Heart left ventricle (tissue), 16 donors: ENCODE measurements around the gene COL23A1. TPM values are rescaled to one million over a fixed set of nuclear protein-coding genes. Genes with fewer than 3 reads are reported as not detected.
A peak's percentile ranks its signal among the peaks of the same experiment; 100 is the strongest.

Experiments
- ATAC-seq, 4 donors: fragments of 200-7000 bp; cut with Tn5 transposase; one replicate each; pipeline ENCODE4 v1.9.1; 2020 to 2022; ENCODE audit warnings: moderate library complexity in 4 of 4, mild to moderate bottlenecking in 3 of 4, moderate number of reproducible peaks in 1 of 4
- DNase-seq, 5 donors: peaks; one replicate each; pipeline ENCODE4 v3.0.0-alpha.2; 2020
- H3K27ac ChIP-seq, 12 donors: fragments of 200-600 bp; sonication (generic) in 4 of 12; one replicate each; pipeline versions ENCODE4 v1.5.0 to v1.8.0; 2016 to 2022; ENCODE audit warnings: mild to moderate bottlenecking in 2 of 12
- H3K27me3 ChIP-seq, 9 donors: fragments of 200-600 bp; sonication (generic) in 2 of 9; one replicate each; pipeline versions ENCODE4 v1.5.1 to v1.8.0; 2016 to 2022; ENCODE audit warnings: mild to moderate bottlenecking in 3 of 9
- H3K36me3 ChIP-seq, 9 donors: fragments of 200-600 bp; sonication (generic) in 2 of 9; one replicate each; pipeline versions ENCODE4 v1.5.0 to v1.8.0; 2018 to 2022; ENCODE audit warnings: mild to moderate bottlenecking in 2 of 9
- H3K4me1 ChIP-seq, 12 donors: fragments of 200-600 bp; sonication (generic) in 4 of 12; one replicate each; pipeline versions ENCODE4 v1.5.0 to v1.8.0; 2016 to 2022; ENCODE audit warnings: mild to moderate bottlenecking in 3 of 12
- H3K4me3 ChIP-seq, 12 donors: fragments of 200-600 bp; sonication (generic) in 4 of 12; one replicate each; pipeline versions ENCODE4 v1.5.0 to v1.8.0; 2017 to 2022; ENCODE audit warnings: mild to moderate bottlenecking in 9 of 12, moderate library complexity in 4 of 12
- H3K9me3 ChIP-seq, 12 donors: fragments of 200-600 bp; sonication (generic) in 4 of 12; one replicate each; pipeline versions ENCODE4 v1.5.0 to v1.8.0; 2016 to 2022; ENCODE audit warnings: mild to moderate bottlenecking in 1 of 12
- POLR2A ChIP-seq, 2 donors: fragments of 450-650 bp; IDR thresholded peaks; one replicate each; pipeline ENCODE4 v1.6.1; 2017; ENCODE audit warnings: antibody characterized with exemption in 2 of 2, mild to moderate bottlenecking in 2 of 2, moderate library complexity in 2 of 2
- WGBS, 4 donors: extraction: QIAGEN DNeasy Blood & Tissue Kit in 2 of 4; methylation state at CpG; one replicate each; pipeline versions ENCODE4 v1.1.5 to v1.1.7; 2013 to 2018; 5-methylcytosine and 5-hydroxymethylcytosine counted together
- intact Hi-C, 10 donors: fragments of 100-400 bp; cut with DNase I; formaldehyde crosslinking; loops; one replicate each; pipeline versions ENCODE4 v1.11.1 to v1.14.2; 2022
- polyA plus RNA-seq, 2 donors: library from polyadenylated mRNA; stranded (reverse); fragments of 200-250 nt; gene quantifications; one replicate each; pipeline ENCODE4 v1.2.3, GENCODE V29; 2013
- total RNA-seq, 9 donors: library from RNA; depleted of rRNA in 2 of 9; stranded (reverse); fragments of >200 nt in 2 of 9; fragmentation: NEBNext Ultra II Directional in 3 of 9; extraction: Animal tissue kit (Norgen Biotek cat#: 25700) in 3 of 9; gene quantifications; one replicate each; pipeline versions ENCODE4 v1.1.0 to v1.2.4, GENCODE V29; 2016 to 2023
- TF ChIP-seq, protein P1 (sequence below), 12 donors: fragments of 200-600 bp; sonication (generic) in 4 of 12; IDR thresholded peaks; one replicate each; pipeline versions ENCODE4 v1.5.0 to v1.8.0; 2018 to 2022; ENCODE audit warnings: antibody characterized with exemption in 12 of 12, mild to moderate bottlenecking in 5 of 12
- donor health status: ischemic (EF 13 %, LVEDD 7.1; RV severe dilation, severe dysfunction).
- donor health status: healthy with polysubstance abuse.
- donor health status: DM: no; HTN: yes; CAD: no.
- donor health status: DM: no; HTN: no; CAD: no.
- donor health status: ischemic (EF 25% LVEDD 6.9; RV normal size, moderate dysfunction).
- donor health status: ischemic (EF 25% LVEDD 5.7; RV mildly dilated, moderate dysfunction).
- donor health status: healthy.
- donor health status: DM: yes; HTN: yes; CAD: no.
- donor health status: ischemic (EF 35%, LVEDD 5.7; RV mildly dilated, moderate dysfunction).
- donor health status: nonischemic (EF 11% LVEDD 7.7; RV severe dilation, severe dysfunction).
- donor health status: DM: yes; HTN: yes; CAD: no.
- donor health status: PGD.
- donor health status: ischemic (EF 29% LVEDD 5.4; RV normal size, mild dysfunction).
- donor health status: nonischemic (EF 23%, LVEDD 6.1; RV moderate dilation, normal function).

Gene COL23A1
- total and polyA plus RNA-seq, 11 donors: 6.0 to 33.0 (median 18.8) TPM

DNA sequence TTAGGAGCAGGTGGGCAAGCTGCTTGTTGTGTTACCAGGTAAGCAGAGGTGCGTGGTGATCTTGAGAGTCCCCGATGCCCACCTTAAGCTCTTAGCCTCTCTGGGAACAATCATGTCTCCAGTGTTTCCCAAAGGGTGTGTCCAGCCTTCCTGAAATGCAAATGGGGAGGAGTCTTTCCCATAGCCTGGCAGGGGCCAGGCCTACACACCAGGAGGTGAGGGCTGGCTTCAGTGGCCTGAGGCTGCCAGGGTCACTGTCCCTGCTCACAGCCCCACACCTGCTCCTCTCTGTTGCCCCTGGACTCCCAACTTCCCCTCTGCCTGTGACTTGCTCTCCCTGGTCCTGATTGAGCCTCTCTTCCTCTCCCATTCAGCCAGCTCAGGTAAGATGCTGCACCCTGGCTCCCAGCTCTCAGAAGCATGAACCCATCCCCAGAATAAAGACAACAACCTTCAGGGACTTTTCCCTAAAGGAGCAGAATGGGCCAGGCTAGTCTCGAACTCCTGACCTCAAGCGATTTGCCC is 291.8 kb downstream of the COL23A1 start:
- H3K4me1 ChIP-seq: peaks cover 0 to 3% (median 0%) of the 10 kb centered on the region in 12 donors
- H3K27ac ChIP-seq: no peak overlapping the region
- H3K36me3 ChIP-seq: no peaks in the 10 kb centered on the region
- ATAC-seq: no peak
- peaks cover 0 to 6% (median 0%) of the 10 kb centered on the region in 12 donors for H3K9me3 ChIP-seq
- 89 to 96% (median 94%) methylated on average over 4 of the region's 4 CpGs for WGBS, 4 donors
- TF ChIP-seq, protein P1, sequence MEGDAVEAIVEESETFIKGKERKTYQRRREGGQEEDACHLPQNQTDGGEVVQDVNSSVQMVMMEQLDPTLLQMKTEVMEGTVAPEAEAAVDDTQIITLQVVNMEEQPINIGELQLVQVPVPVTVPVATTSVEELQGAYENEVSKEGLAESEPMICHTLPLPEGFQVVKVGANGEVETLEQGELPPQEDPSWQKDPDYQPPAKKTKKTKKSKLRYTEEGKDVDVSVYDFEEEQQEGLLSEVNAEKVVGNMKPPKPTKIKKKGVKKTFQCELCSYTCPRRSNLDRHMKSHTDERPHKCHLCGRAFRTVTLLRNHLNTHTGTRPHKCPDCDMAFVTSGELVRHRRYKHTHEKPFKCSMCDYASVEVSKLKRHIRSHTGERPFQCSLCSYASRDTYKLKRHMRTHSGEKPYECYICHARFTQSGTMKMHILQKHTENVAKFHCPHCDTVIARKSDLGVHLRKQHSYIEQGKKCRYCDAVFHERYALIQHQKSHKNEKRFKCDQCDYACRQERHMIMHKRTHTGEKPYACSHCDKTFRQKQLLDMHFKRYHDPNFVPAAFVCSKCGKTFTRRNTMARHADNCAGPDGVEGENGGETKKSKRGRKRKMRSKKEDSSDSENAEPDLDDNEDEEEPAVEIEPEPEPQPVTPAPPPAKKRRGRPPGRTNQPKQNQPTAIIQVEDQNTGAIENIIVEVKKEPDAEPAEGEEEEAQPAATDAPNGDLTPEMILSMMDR (IDR thresholded peaks at IDR 0.05): no peak
- no peak for TF ChIP-seq POLR2A (IDR thresholded peaks at IDR 0.05)
- intact Hi-C loops: no loop called here
- H3K4me3 ChIP-seq: no peak overlapping the region
- H3K27me3 ChIP-seq: no peaks in the 10 kb centered on the region
- no peak for DNase-seq

- H3K9me3 ChIP-seq: peaks cover 0 to 6% (median 0%) of the 10 kb centered on the region in 12 donors
Measured at GRCh38 chr5:178297751-178298150, 292.4 kb downstream of the COL23A1 start.

GRCh38 chr5:178296066-178296465 is 294.1 kb downstream of the COL23A1 start:
- Histone ChIP-seq H3K9me3 (peaks cover 0 to 6% (median 0%) of the 10 kb centered on the region in 12 donors), H3K27ac (no peak overlapping the region), H3K36me3 (no peaks in the 10 kb centered on the region), H3K4me1 (peaks cover 0 to 3% (median 0%) of the 10 kb centered on the region in 12 donors), H3K4me3 (no peak overlapping the region), H3K27me3 (peaks cover 0 to 4% (median 0%) of the 10 kb centered on the region in 9 donors)
- DNase-seq (peak in 3 of 5 donors; percentile 39 to 54 (median 53)), ATAC-seq (peak in 2 of 4 donors; percentile 44)
- TF ChIP-seq, protein P1 (IDR thresholded peaks at IDR 0.05): no peak
- no peak for TF ChIP-seq POLR2A (IDR thresholded peaks at IDR 0.05)
- 75 to 98% (median 81%) methylated on average over 6 of the region's 6 CpGs for WGBS, 4 donors
- intact Hi-C loops: no loop called here

More at GRCh38 chr5:178297751-178298150, 292.4 kb downstream of the COL23A1 start:
- no peak for TF ChIP-seq POLR2A (IDR thresholded peaks at IDR 0.05)
- TF ChIP-seq, protein P1 (IDR thresholded peaks at IDR 0.05): no peak
- H3K4me1 ChIP-seq: peaks cover 0 to 3% (median 0%) of the 10 kb centered on the region in 12 donors
- 70 to 93% (median 83%) methylated on average over 5 to 8 of the region's 8 CpGs for WGBS, 4 donors
- H3K4me3 ChIP-seq: no peak overlapping the region
- no peaks in the 10 kb centered on the region for H3K27me3 ChIP-seq
- DNase-seq (no peak), ATAC-seq (no peak)
- H3K27ac ChIP-seq: no peak overlapping the region
- H3K36me3 ChIP-seq: no peaks in the 10 kb centered on the region
- intact Hi-C loops: no loop called here

DNA sequence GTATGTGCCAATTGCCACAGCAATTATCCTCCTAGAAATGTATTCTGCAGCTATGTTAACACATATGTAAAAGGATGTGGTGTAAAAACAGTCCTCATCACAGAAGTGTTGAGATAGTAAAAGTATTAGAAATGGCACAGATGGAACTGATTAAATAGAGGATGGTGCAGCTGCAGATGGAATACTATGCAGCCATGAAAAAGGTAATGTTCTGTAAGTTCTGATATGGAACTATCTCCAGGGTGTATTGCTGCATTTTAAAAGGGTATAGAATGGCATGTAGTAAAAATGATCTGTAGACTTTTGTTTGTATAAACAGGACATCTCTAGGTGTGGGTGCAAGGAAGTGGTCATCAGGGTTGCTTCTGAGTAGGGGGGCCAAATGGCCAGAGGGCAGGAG is 294.6 kb downstream of the COL23A1 start:
- ATAC-seq (no peak), DNase-seq (no peak)
- Histone ChIP-seq H3K9me3 (peaks cover 0 to 6% (median 0%) of the 10 kb centered on the region in 12 donors), H3K27ac (no peak overlapping the region), H3K4me1 (peaks cover 0 to 3% (median 0%) of the 10 kb centered on the region in 12 donors), H3K4me3 (no peak overlapping the region), H3K27me3 (peaks cover 0 to 8% (median 0%) of the 10 kb centered on the region in 9 donors), H3K36me3 (no peaks in the 10 kb centered on the region)
- intact Hi-C loops: no loop called here
- TF ChIP-seq POLR2A (IDR thresholded peaks at IDR 0.05): no peak
- TF ChIP-seq, protein P1 (IDR thresholded peaks at IDR 0.05): no peak
